Colon (tissue), 2 donors: Measurements from ENCODE around the gene NR2E1.

Experiments used
- FAIRE-seq: peaks from 2 replicates; lab custom pipeline; 2012; peaks lifted over from hg19 to GRCh38; lab: Jason Lieb, UNC
- donor health status: control.
- donor health status: control.

NR2E1 gene

GRCh38 chr6:108209738-108210137 is 43.9 kb downstream of the NR2E1 start:
- FAIRE-seq: no peak

GRCh38 chr6:108210556-108210955 is 44.7 kb downstream of the NR2E1 start:
- no peak for FAIRE-seq

DNA sequence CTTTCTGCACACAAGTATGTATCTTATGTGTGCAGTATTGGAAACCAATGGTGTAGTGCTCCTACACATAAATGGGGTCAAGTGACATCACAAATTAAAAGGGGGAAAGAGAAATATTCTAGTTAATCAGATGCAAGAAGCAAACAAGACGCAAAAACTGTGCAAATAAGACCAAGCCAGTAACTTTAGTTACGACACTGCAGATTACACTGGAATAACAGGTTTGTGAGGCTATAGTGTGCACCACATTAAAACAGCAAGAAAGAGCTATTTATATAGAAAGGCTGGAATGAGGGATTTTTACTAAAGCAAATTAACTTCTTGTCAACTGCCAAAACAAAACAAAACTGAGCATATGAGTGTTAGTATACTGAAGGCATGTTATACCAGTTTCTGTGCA is 45.8 kb downstream of the NR2E1 start:
- no peak for FAIRE-seq

- no peak for FAIRE-seq
Observed at GRCh38 chr6:108222064-108222463, 56.2 kb downstream of the NR2E1 start.

- FAIRE-seq: no peak
Observed at GRCh38 chr6:108222504-108222903, 56.7 kb downstream of the NR2E1 start.

DNA sequence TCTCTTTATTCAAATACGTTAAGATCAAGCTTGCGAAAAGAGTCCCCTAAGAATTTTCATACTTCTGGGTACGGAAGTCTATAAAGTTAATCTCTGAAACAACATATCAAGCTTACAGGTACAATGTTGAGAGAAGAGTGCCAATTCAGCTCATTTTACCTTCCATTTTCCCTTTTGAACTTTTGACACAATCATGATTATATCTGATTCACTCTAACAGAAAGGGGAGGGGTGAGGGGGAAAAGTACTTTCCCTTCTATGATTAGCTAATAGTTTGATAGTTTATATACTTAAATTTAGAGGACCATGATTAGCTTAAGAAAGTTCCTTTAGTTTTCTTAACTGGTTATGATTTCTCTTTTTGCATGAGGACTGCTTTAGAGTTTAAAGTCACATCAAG is 61.5 kb downstream of the NR2E1 start:
- no peak for FAIRE-seq

DNA sequence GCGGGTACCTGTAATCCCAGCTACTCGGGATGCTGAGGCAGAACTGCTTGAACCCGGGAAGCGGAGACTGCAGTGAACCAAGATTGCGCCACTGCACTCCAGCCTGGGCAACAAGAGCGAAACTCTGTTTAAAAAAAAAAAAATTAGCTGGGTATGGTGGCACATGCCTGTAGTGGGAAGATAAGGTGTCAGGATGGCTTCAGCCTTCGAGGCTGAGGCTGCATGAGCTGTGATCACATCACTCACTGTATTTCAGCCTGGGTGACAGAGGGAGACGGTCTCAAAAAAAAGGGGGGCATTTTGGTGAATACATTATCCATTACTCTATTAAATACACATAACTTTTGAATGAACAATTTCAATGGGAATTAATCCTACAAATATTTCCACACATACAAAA is 62.6 kb downstream of the NR2E1 start:
- no peak for FAIRE-seq

DNA sequence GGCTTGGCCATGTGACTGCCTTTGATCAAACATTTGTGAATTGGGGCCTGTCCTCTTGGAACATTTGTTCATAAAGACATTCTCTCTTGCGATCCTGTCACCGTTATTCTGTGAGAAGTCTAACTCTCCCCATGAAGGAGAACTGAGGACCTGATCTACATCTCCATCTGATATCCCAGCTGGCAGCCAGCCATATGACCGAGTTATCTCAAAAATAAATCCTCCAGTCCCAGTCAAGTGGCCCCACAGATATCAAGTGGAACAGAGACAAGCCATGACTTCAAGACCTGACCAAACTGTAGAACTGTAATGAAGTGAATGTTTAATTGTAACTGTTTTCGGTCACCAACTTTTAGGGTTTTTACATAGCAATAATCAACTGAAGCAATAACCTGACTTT is 69.3 kb downstream of the NR2E1 start:
- FAIRE-seq: no peak

- FAIRE-seq: peak; percentile 5
Observed at GRCh38 chr6:108236791-108237190, 71.0 kb downstream of the NR2E1 start.

GRCh38 chr6:108238322-108238721 is 72.5 kb downstream of the NR2E1 start:
- no peak for FAIRE-seq
